ENCODE results near the gene PLCZ1.

PLCZ1 gene

DNA sequence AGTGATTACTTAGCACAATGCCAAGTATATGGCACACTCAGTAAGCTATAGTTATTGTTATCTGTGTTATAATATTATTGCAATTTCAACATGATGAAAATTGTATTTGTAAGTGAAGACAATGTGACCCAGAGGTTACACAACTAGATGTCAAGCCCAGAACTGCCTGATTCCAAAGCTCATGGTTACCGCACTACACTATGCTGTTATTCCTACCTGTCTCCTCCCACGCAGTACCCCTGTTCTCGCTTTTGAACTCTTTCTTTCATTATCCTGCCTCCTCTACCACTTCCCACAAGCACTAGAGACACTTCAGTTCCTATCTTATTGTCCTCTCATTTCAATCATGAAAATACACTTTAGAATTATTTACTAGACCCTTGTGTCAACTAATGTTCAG, 93.2 kb downstream of the PLCZ1 start:
- Histone ChIP-seq H3K4me2 (ENCODE audit: low read length) (no peak overlapping the region), H3K4me1 (ENCODE audit: control insufficient read depth, low read depth, low read length) (no peaks in the 10 kb centered on the region), H3K79me2 (ENCODE audit: control insufficient read depth, insufficient read depth, low read length) (no peaks in the 10 kb centered on the region), H3K56ac (ENCODE audit: low read length) (no peak overlapping the region), H3K23ac (ENCODE audit: low read length) (no peak overlapping the region), H2BK5ac (ENCODE audit: low read length) (no peak overlapping the region), H3K36me3 (ENCODE audit: control insufficient read depth, insufficient read depth, low read length) (no peaks in the 10 kb centered on the region), H3K4me3 (ENCODE audit: low read length) (no peak overlapping the region), H3K27me3 (ENCODE audit: insufficient read depth, low read length, poor library complexity) (no peaks in the 10 kb centered on the region), H3K27ac (ENCODE audit: low read depth, low read length) (no peak overlapping the region), H4K8ac (ENCODE audit: low read depth, low read length) (no peak overlapping the region), H3K18ac (ENCODE audit: low read length) (no peak overlapping the region), H3K9ac (ENCODE audit: low read length) (no peak overlapping the region), H3K79me1 (ENCODE audit: low read length) (no peaks in the 10 kb centered on the region), H4K5ac (ENCODE audit: low read length) (no peak overlapping the region), H3K4ac (ENCODE audit: low read depth, low read length) (no peak overlapping the region), H2AK5ac (ENCODE audit: low read length) (no peak overlapping the region), H2BK15ac (replicated peaks; ENCODE audit: low read depth) (no peak overlapping the region), H2BK120ac (ENCODE audit: low read depth, low read length) (no peak overlapping the region)
- no CpG with 5 or more reads among the region's 3 CpGs for WGBS (ENCODE audit: extremely low coverage, insufficient coverage, low lambda C conversion rate)
- no peak for DNase-seq

DNA sequence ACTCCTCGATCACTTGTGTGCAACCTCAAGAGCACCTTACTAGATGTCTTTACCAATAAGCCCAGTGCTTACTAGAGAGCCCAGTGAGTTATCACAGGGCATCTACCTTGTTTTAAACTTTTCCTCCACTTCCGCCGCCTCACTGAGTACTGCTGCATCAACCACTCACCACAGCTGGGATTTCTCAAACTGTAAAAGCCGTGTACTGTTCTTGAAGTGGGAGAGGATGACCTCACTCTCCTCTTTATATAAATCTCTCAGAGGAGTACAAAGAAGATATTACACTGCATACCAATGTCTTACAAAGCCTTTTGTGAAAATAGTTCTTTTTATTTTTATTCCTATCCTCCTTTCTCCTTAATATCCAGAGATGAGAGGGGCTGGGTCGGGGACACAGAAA, 94.1 kb downstream of the PLCZ1 start:
- no peak overlapping the region for H4K5ac ChIP-seq (ENCODE audit: low read length)
- no peaks in the 10 kb centered on the region for H3K79me2 ChIP-seq (ENCODE audit: control insufficient read depth, insufficient read depth, low read length)
- H2BK5ac ChIP-seq (ENCODE audit: low read length) = no peak overlapping the region
- no peaks in the 10 kb centered on the region for H3K4me1 ChIP-seq (ENCODE audit: control insufficient read depth, low read depth, low read length)
- DNase-seq = no peak
- no peak overlapping the region for H2AK5ac ChIP-seq (ENCODE audit: low read length)
- no peak overlapping the region for H2BK15ac ChIP-seq (replicated peaks; ENCODE audit: low read depth)
- no peak overlapping the region for H3K4me2 ChIP-seq (ENCODE audit: low read length)
- no CpG with 5 or more reads among the region's 5 CpGs for WGBS (ENCODE audit: extremely low coverage, insufficient coverage, low lambda C conversion rate)
- H3K56ac ChIP-seq (ENCODE audit: low read length) = no peak overlapping the region
- no peaks in the 10 kb centered on the region for H3K79me1 ChIP-seq (ENCODE audit: low read length)
- H3K18ac ChIP-seq (ENCODE audit: low read length) = no peak overlapping the region
- no peak overlapping the region for H3K9ac ChIP-seq (ENCODE audit: low read length)
- H2BK120ac ChIP-seq (ENCODE audit: low read depth, low read length) = no peak overlapping the region
- no peaks in the 10 kb centered on the region for H3K27me3 ChIP-seq (ENCODE audit: insufficient read depth, low read length, poor library complexity)
- H3K23ac ChIP-seq (ENCODE audit: low read length) = no peak overlapping the region
- H3K27ac ChIP-seq (ENCODE audit: low read depth, low read length) = no peak overlapping the region
- no peaks in the 10 kb centered on the region for H3K36me3 ChIP-seq (ENCODE audit: control insufficient read depth, insufficient read depth, low read length)
- H3K4ac ChIP-seq (ENCODE audit: low read depth, low read length) = no peak overlapping the region
- no peak overlapping the region for H4K8ac ChIP-seq (ENCODE audit: low read depth, low read length)
- no peak overlapping the region for H3K4me3 ChIP-seq (ENCODE audit: low read length)

DNA sequence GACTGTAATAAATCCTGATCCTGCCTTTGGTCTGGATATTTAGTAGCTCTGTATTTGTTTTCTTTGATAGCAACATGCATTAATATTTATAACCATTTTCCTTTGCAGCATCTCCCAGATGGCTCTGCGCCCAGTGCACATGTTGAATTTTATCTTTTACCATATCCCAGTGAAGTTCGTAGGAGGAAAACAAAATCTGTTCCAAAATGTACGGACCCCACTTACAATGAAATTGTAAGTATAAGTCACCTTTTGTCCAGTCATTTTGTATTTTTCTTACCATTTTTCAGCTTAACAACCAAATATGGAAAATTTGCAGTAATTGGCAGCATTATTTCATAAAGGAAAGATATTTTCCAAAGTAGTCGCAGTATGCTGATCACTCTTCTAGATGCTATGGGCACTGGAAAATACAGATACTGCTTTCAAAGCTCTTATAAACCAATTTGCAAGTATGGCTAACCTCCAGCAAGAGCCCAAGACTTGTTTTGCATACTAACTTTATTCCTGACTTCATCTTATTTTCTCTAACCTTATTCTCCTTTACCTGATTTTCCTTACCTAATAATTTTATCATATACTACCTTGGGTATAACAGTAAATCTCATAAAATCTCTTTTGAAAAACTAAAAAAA, 97.4 kb downstream of the PLCZ1 start:
- Histone ChIP-seq H3K27me3 (ENCODE audit: insufficient read depth, low read length, poor library complexity) (no peaks in the 10 kb centered on the region), H3K4ac (ENCODE audit: low read depth, low read length) (no peak overlapping the region), H3K4me2 (ENCODE audit: low read length) (no peak overlapping the region), H4K5ac (ENCODE audit: low read length) (no peak overlapping the region), H2BK15ac (replicated peaks; ENCODE audit: low read depth) (no peak overlapping the region), H4K8ac (ENCODE audit: low read depth, low read length) (no peak overlapping the region), H3K79me2 (ENCODE audit: control insufficient read depth, insufficient read depth, low read length) (no peaks in the 10 kb centered on the region), H3K9ac (ENCODE audit: low read length) (no peak overlapping the region), H2BK5ac (ENCODE audit: low read length) (no peak overlapping the region), H3K18ac (ENCODE audit: low read length) (no peak overlapping the region), H3K36me3 (ENCODE audit: control insufficient read depth, insufficient read depth, low read length) (no peaks in the 10 kb centered on the region), H3K56ac (ENCODE audit: low read length) (no peak overlapping the region), H2BK120ac (ENCODE audit: low read depth, low read length) (no peak overlapping the region), H3K4me1 (ENCODE audit: control insufficient read depth, low read depth, low read length) (no peaks in the 10 kb centered on the region), H3K27ac (ENCODE audit: low read depth, low read length) (no peak overlapping the region), H3K79me1 (ENCODE audit: low read length) (no peaks in the 10 kb centered on the region), H3K23ac (ENCODE audit: low read length) (no peak overlapping the region), H2AK5ac (ENCODE audit: low read length) (no peak overlapping the region), H3K4me3 (ENCODE audit: low read length) (no peak overlapping the region)
- no CpG with 5 or more reads among the region's 4 CpGs for WGBS (ENCODE audit: extremely low coverage, insufficient coverage, low lambda C conversion rate)
- no peak for DNase-seq

DNA sequence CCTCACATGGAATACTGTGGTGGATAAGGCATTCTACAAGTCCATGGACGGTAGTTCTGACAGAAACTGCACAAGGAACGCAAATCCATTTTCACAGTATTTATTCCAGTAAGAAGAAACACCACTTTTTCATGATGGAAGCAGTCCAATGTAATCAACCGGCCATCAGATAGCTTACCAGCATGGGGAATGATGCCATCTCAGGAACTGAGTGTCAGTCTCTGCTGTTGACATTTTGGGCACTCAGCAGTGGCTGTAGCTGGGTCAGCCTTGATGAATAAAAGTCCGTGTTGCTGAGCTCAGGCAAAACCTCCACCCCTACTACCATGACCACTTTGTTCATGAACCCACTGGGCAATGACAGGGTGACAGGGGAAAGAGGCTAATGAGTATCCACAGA, 103.4 kb downstream of the PLCZ1 start:
- H3K4ac ChIP-seq (ENCODE audit: low read depth, low read length) = no peak overlapping the region
- WGBS (ENCODE audit: extremely low coverage, insufficient coverage, low lambda C conversion rate) = no CpG with 5 or more reads among the region's 4 CpGs
- no peaks in the 10 kb centered on the region for H3K27me3 ChIP-seq (ENCODE audit: insufficient read depth, low read length, poor library complexity)
- no peak overlapping the region for H3K9ac ChIP-seq (ENCODE audit: low read length)
- no peak overlapping the region for H3K27ac ChIP-seq (ENCODE audit: low read depth, low read length)
- H3K4me2 ChIP-seq (ENCODE audit: low read length) = no peak overlapping the region
- H2BK15ac ChIP-seq (replicated peaks; ENCODE audit: low read depth) = no peak overlapping the region
- H3K18ac ChIP-seq (ENCODE audit: low read length) = no peak overlapping the region
- no peaks in the 10 kb centered on the region for H3K4me1 ChIP-seq (ENCODE audit: control insufficient read depth, low read depth, low read length)
- H4K5ac ChIP-seq (ENCODE audit: low read length) = no peak overlapping the region
- H3K79me2 ChIP-seq (ENCODE audit: control insufficient read depth, insufficient read depth, low read length) = no peaks in the 10 kb centered on the region
- H2AK5ac ChIP-seq (ENCODE audit: low read length) = no peak overlapping the region
- H4K8ac ChIP-seq (ENCODE audit: low read depth, low read length) = no peak overlapping the region
- H3K56ac ChIP-seq (ENCODE audit: low read length) = no peak overlapping the region
- H3K23ac ChIP-seq (ENCODE audit: low read length) = no peak overlapping the region
- H2BK120ac ChIP-seq (ENCODE audit: low read depth, low read length) = no peak overlapping the region
- no peaks in the 10 kb centered on the region for H3K36me3 ChIP-seq (ENCODE audit: control insufficient read depth, insufficient read depth, low read length)
- no peak for DNase-seq
- H3K4me3 ChIP-seq (ENCODE audit: low read length) = no peak overlapping the region
- H2BK5ac ChIP-seq (ENCODE audit: low read length) = no peak overlapping the region
- H3K79me1 ChIP-seq (ENCODE audit: low read length) = no peaks in the 10 kb centered on the region

Data from mesendoderm (in vitro differentiated cells).